ENCODE measurements around the gene NLRC3.
"Not testable (repeated sequence)": the region's sequence is repeated elsewhere in the genome, so short reads cannot be mapped to it uniquely, and the experiment has no call there.

NLRC3 gene

GRCh38 chr16:3577302-3577752 is at the start of gene NLRC3:
NLRC3 (minus strand) TSS chr16:3577403; CDS start chr16:3565036, 12,367 bp downstream.
- FAIRE-seq (peak; percentile 23), DNase-seq (ENCODE audit: insufficient read length, low spot score) (no peak)

GRCh38 chr16:3625911-3626732 is 48.9 kb upstream of the NLRC3 start:
- DNase-seq (ENCODE audit: insufficient read length, low spot score): no peak

GRCh38 chr16:3625331-3625730 is 48.1 kb upstream of the NLRC3 start:
- DNase-seq (ENCODE audit: insufficient read length, low spot score): no peak
- no peak for FAIRE-seq

More at GRCh38 chr16:3625911-3626732, 48.9 kb upstream of the NLRC3 start:
- no peak for FAIRE-seq

- no peak for DNase-seq (ENCODE audit: insufficient read length, low spot score)
- FAIRE-seq: no peak
Measured at GRCh38 chr16:3623642-3624041, 46.4 kb upstream of the NLRC3 start.

- DNase-seq (ENCODE audit: insufficient read length, low spot score) (no peak), FAIRE-seq (no peak)
Measured at GRCh38 chr16:3618769-3619141, 41.6 kb upstream of the NLRC3 start.

GRCh38 chr16:3612510-3613466 is 35.6 kb upstream of the NLRC3 start:
- DNase-seq (ENCODE audit: insufficient read length, low spot score) (no peak), FAIRE-seq (no peak)

GRCh38 chr16:3611146-3611975 is 34.2 kb upstream of the NLRC3 start, which contains the start of gene SLX4:
SLX4 (minus strand) TSS chr16:3611606; CDS start chr16:3608964, 2,642 bp downstream.
- peak; percentile 16 for FAIRE-seq
- peak; percentile 99 for DNase-seq (ENCODE audit: insufficient read length, low spot score)

GRCh38 chr16:3610698-3611145 is 33.5 kb upstream of the NLRC3 start:
- FAIRE-seq: no peak
- DNase-seq (ENCODE audit: insufficient read length, low spot score): no peak

GRCh38 chr16:3609895-3610697 is 32.9 kb upstream of the NLRC3 start:
- DNase-seq (ENCODE audit: insufficient read length, low spot score) (no peak), FAIRE-seq (no peak)

GRCh38 chr16:3608976-3609375 is 31.8 kb upstream of the NLRC3 start:
- not testable (repeated sequence) for FAIRE-seq

GRCh38 chr16:3608069-3608468 is 30.9 kb upstream of the NLRC3 start:
- DNase-seq (ENCODE audit: insufficient read length, low spot score) (no peak), FAIRE-seq (no peak)

More at GRCh38 chr16:3608976-3609375, 31.8 kb upstream of the NLRC3 start:
- not testable (repeated sequence) for DNase-seq (ENCODE audit: insufficient read length, low spot score)

GRCh38 chr16:3607634-3608033 is 30.4 kb upstream of the NLRC3 start:
- no peak for FAIRE-seq

GRCh38 chr16:3607161-3607560 is 30.0 kb upstream of the NLRC3 start:
- FAIRE-seq: no peak
- DNase-seq (ENCODE audit: insufficient read length, low spot score): no peak

More at GRCh38 chr16:3607634-3608033, 30.4 kb upstream of the NLRC3 start:
- DNase-seq (ENCODE audit: insufficient read length, low spot score): no peak

GRCh38 chr16:3606441-3606840 is 29.2 kb upstream of the NLRC3 start:
- no peak for DNase-seq (ENCODE audit: insufficient read length, low spot score)
- FAIRE-seq: no peak

GRCh38 chr16:3602320-3602653 is 25.1 kb upstream of the NLRC3 start:
- FAIRE-seq (no peak), DNase-seq (ENCODE audit: insufficient read length, low spot score) (no peak)

GRCh38 chr16:3601614-3602319 is 24.6 kb upstream of the NLRC3 start:
- DNase-seq (ENCODE audit: insufficient read length, low spot score) (no peak), FAIRE-seq (no peak)

GRCh38 chr16:3599922-3600321 is 22.7 kb upstream of the NLRC3 start:
- DNase-seq (ENCODE audit: insufficient read length, low spot score) (no peak), FAIRE-seq (no peak)

- no peak for FAIRE-seq
Measured at GRCh38 chr16:3599121-3599520, 21.9 kb upstream of the NLRC3 start.

GRCh38 chr16:3598236-3598635 is 21.0 kb upstream of the NLRC3 start:
- DNase-seq (ENCODE audit: insufficient read length, low spot score) (no peak), FAIRE-seq (no peak)

More at GRCh38 chr16:3599121-3599520, 21.9 kb upstream of the NLRC3 start:
- no peak for DNase-seq (ENCODE audit: insufficient read length, low spot score)

Data from HTR-8/SVneo (cell line).